ENCODE data around the gene NEU2.

GRCh38 chr2:232982926-232983668, 49.4 kb upstream of the NEU2 start:
- TF ChIP-seq SP1 (IDR thresholded peaks at IDR 0.05) (no peak), FOXK2 (IDR thresholded peaks at IDR 0.05) (no peak), LEF1 (IDR thresholded peaks at IDR 0.05; ENCODE audit: borderline replicate concordance) (no peak), ELF4 (IDR thresholded peaks at IDR 0.05) (no peak), ARNT (IDR thresholded peaks at IDR 0.05) (no peak), FOXA1 (IDR thresholded peaks at IDR 0.05) (no peak), HDGF (IDR thresholded peaks at IDR 0.05; ENCODE audit: borderline replicate concordance) (no peak), BHLHE40 (IDR thresholded peaks at IDR 0.05; ENCODE audit: borderline replicate concordance) (no peak), PKNOX1 (IDR thresholded peaks at IDR 0.05) (peak; percentile 36; the same call in 1 of the 2 replicates), SUZ12 (IDR thresholded peaks at IDR 0.05) (no peak), TARDBP (IDR thresholded peaks at IDR 0.05) (no peak), NFRKB (IDR thresholded peaks at IDR 0.05) (no peak), CTBP1 (IDR thresholded peaks at IDR 0.05; ENCODE audit: borderline replicate concordance) (no peak), FOXM1 (IDR thresholded peaks at IDR 0.05; ENCODE audit: borderline replicate concordance) (no peak)

All from HEK293T (cell line).